Activated CD8-positive, alpha-beta T cell treated with anti-CD3 and anti-CD28 coated beads, Interleukin-2, amount 10 ng/mL, durations not matched to agents 7 days and 5 days (primary cell): ENCODE data around the gene ELF1. TPM values are rescaled to one million over a fixed set of nuclear protein-coding genes. Genes with fewer than 3 reads are reported as not detected.
"Not testable (repeated sequence)": the region's sequence is repeated elsewhere in the genome, so short reads cannot be mapped to it uniquely, and the experiment has no call there.

Source experiments
- ATAC-seq: fragments of 150-1000 bp; cut with Tn5 transposase; one replicate; pipeline ENCODE4 v1.10.0; 2021; ENCODE audit warnings: moderate library complexity
- CTCF ChIA-PET: fragments of 350-600 bp; sonication (Branson Sonifier 250); formaldehyde crosslinking; loops from one replicate; lab custom pipeline; 2021; ENCODE audit warnings: antibody characterized with exemption; lab: Charles Lee
- POLR2A ChIA-PET: fragments of 350-600 bp; sonication (Branson Sonifier 250); formaldehyde crosslinking; loops from one replicate; lab custom pipeline; 2021; ENCODE audit warnings: antibody characterized with exemption; lab: Charles Lee
- DNase-seq: peaks from one replicate; pipeline ENCODE4 v3.0.0-alpha.2; 2020
- H3K27ac Mint-ChIP-seq: one replicate; pipeline ENCODE4 v1.8.0; 2021; ENCODE audit warnings: mild to moderate bottlenecking, mixed read lengths
- H3K27me3 Mint-ChIP-seq: one replicate; pipeline ENCODE4 v1.8.0; 2021; ENCODE audit warnings: low read depth, mixed read lengths
- H3K36me3 Mint-ChIP-seq: one replicate; pipeline ENCODE4 v1.8.0; 2021; ENCODE audit warnings: low read depth, mixed read lengths
- H3K4me1 Mint-ChIP-seq: one replicate; pipeline ENCODE4 v1.8.0; 2021; ENCODE audit warnings: low read depth, mixed read lengths
- H3K4me3 Mint-ChIP-seq: one replicate; pipeline ENCODE4 v1.8.0; 2021; ENCODE audit warnings: mild to moderate bottlenecking, mixed read lengths
- H3K9me3 Mint-ChIP-seq: one replicate; pipeline ENCODE4 v1.8.0; 2022; ENCODE audit warnings: mixed read lengths; ENCODE audit not compliant: insufficient read depth
- total RNA-seq, 2 experiments: library from RNA; stranded (reverse); gene quantifications; one replicate each; pipeline ENCODE4 v1.2.3, GENCODE V29; 2021

ELF1 gene
- total RNA-seq, 2 experiments from 2014 or later: 106 to 107 TPM

DNA sequence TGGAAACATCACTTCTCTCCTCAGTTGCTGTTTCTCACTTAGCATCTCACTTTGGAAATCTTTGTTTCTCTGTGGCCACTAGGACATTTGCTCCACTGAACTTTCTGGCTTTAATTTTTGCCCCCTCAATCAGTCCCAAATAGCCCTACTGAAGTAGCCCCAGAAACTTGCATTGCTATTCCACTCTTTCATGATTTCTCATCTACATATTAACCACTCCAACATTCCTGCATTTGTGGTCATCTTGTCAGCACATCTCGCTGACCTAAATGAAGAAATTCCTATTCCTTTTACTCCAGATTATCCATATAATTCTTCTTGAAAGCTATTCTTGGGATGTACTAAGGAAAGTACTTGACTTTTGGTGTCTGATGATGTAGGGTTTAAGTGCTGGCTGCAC, 134.9 kb downstream of the ELF1 start:
- H3K9me3 Mint-ChIP-seq, ATAC-seq, CTCF ChIA-PET, POLR2A ChIA-PET, H3K27me3 Mint-ChIP-seq, H3K4me3 Mint-ChIP-seq, H3K27ac Mint-ChIP-seq, DNase-seq: not testable (repeated sequence)
- peaks cover 52% of the 10 kb centered on the region for H3K36me3 Mint-ChIP-seq
- peaks cover 17% of the 10 kb centered on the region for H3K4me1 Mint-ChIP-seq

Other genes starting within 250 kb of the ELF1 start
- 10 to 100 TPM; 35.6 to 37.3 TPM for gene MRPS31, start 248.1 kb downstream of the ELF1 start, total RNA-seq
- gene SLC25A15, start 229.7 kb downstream of the ELF1 start, total RNA-seq: 10 to 100 TPM; 13.4 to 13.5 TPM
- 10 to 100 TPM in 1 of 2 experiments, 1 to 10 TPM in 1; 9.7 to 10.4 TPM for gene WBP4, start 42.2 kb upstream of the ELF1 start, total RNA-seq
- 1 to 10 TPM; 4.9 to 6.0 TPM for gene KBTBD6, start 113.5 kb upstream of the ELF1 start, total RNA-seq
- gene KBTBD7, start 175.3 kb upstream of the ELF1 start, total RNA-seq: 1 to 10 TPM; 8.0 to 8.3 TPM
- 10 to 100 TPM; 18.2 to 22.0 TPM for gene MTRF1, start 244.3 kb upstream of the ELF1 start, total RNA-seq